ENCODE measurements around the gene HRG. TPM values are rescaled to one million over a fixed set of nuclear protein-coding genes. Genes with fewer than 3 reads are reported as not detected.
"Not testable (repeated sequence)": the region's sequence is repeated elsewhere in the genome, so short reads cannot be mapped to it uniquely, and the experiment has no call there.

Gene HRG
- total and polyA plus RNA-seq, 8 donors = not detected

DNA sequence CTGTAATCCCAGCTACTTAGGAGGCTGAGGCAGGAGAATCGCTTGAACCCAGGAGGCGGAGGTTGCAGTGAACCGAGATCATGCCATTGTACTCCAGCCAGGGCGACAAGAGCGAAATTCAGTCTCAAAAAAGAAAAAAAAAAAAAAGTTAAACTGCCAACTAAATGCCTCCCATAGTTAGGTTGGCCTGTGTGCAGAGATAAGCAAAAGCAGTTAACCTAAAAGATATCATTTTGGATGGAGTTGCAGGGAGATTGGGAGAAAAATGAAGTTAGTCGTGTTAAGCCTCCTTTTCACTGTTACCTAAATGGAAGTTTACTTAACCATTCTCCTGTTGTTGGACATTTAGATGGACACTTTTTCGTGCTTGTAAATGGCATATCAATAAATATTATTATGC is 37.1 kb upstream of the HRG start:
- DNase-seq = no peak
- TF ChIP-seq POLR2AphosphoS5 (IDR thresholded peaks at IDR 0.05) = no peak
- TF ChIP-seq POLR2A (IDR thresholded peaks at IDR 0.05) = no peak
- no peak for TF ChIP-seq EP300 (IDR thresholded peaks at IDR 0.05)
- TF ChIP-seq, protein P1, sequence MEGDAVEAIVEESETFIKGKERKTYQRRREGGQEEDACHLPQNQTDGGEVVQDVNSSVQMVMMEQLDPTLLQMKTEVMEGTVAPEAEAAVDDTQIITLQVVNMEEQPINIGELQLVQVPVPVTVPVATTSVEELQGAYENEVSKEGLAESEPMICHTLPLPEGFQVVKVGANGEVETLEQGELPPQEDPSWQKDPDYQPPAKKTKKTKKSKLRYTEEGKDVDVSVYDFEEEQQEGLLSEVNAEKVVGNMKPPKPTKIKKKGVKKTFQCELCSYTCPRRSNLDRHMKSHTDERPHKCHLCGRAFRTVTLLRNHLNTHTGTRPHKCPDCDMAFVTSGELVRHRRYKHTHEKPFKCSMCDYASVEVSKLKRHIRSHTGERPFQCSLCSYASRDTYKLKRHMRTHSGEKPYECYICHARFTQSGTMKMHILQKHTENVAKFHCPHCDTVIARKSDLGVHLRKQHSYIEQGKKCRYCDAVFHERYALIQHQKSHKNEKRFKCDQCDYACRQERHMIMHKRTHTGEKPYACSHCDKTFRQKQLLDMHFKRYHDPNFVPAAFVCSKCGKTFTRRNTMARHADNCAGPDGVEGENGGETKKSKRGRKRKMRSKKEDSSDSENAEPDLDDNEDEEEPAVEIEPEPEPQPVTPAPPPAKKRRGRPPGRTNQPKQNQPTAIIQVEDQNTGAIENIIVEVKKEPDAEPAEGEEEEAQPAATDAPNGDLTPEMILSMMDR (IDR thresholded peaks at IDR 0.05) = no peak
- no peaks in the 10 kb centered on the region for H3K9me3 ChIP-seq
- intact Hi-C loops (cut with DNase I; ENCODE audit: low total_unique reads) = no loop called here
- H3K27me3 ChIP-seq = peaks cover 0 to 9% (median 0%) of the 10 kb centered on the region in 3 donors
- WGBS, 5 donors = 39 to 78% (median 51%) methylated on average over 7 of the region's 7 CpGs
- no peaks in the 10 kb centered on the region for H3K4me1 ChIP-seq
- no peak overlapping the region for H3K27ac ChIP-seq
- no peak overlapping the region for H3K4me3 ChIP-seq
- no peaks in the 10 kb centered on the region for H3K36me3 ChIP-seq

DNA sequence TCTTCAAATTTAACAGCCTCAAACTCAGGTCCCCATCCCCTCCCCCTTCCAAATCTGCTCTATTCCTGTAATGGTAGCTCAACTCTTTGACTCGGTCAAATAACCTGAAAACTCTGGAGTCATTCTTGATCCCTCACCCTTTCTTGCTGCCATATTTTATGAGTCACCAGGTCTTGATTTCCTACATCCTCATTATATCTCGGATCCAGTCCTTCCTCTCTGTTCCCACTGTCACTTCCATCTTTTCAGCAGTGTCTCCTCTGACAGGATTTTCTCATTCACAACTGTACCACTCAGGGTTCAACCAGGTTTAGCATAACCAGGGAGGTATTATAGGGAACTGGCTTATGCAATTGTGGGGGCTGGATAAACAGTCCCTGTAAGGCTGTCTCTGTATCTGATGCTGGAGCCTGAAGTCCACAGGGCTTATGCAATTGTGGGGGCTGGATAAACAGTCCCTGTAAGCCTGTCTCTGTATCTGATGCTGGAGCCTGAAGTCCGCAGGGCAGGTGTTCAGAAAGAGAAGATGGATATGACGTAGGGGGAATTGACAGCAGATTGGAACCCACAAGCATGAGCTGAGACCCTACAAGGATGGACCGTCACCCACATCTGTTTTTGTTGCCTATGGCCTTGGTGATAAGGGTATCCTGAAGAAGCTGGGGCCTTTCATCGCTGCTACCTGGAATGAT is 34.7 kb upstream of the HRG start:
- H3K36me3 ChIP-seq = no peaks in the 10 kb centered on the region

DNA sequence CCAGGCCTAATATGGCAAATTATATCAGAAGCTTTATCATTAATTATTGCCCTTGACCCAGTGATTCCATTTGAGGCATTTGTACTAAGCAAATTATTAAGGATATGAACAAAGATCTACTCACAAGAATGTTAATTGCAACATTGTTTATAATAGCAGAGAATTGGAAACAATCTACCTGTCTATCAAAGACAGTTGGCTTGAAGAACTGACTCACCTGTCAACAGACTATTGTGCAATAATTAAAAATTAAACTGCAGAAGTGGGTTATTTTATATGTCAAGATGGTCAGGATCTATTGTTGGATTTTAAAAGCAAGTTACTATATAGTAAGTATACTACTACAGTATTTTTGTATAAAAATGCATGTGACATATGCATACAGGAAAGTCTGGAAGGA is 32.3 kb upstream of the HRG start:
- intact Hi-C loops (cut with DNase I; ENCODE audit: low total_unique reads) = no loop called here
- Histone ChIP-seq H3K9me3 (no peaks in the 10 kb centered on the region), H3K27me3 (peaks cover 0 to 4% (median 0%) of the 10 kb centered on the region in 3 donors), H3K36me3 (no peaks in the 10 kb centered on the region), H3K27ac (no peak overlapping the region), H3K4me1 (no peaks in the 10 kb centered on the region), H3K4me3 (no peak overlapping the region)
- TF ChIP-seq POLR2AphosphoS5 (IDR thresholded peaks at IDR 0.05) = no peak
- no peak for TF ChIP-seq POLR2A (IDR thresholded peaks at IDR 0.05)
- no peak for TF ChIP-seq EP300 (IDR thresholded peaks at IDR 0.05)
- TF ChIP-seq, protein P1 (IDR thresholded peaks at IDR 0.05) = no peak
- no peak for DNase-seq

More for the DNA sequence above, 34.7 kb upstream of the HRG start:
- TF ChIP-seq EP300 (IDR thresholded peaks at IDR 0.05) (no peak), POLR2AphosphoS5 (IDR thresholded peaks at IDR 0.05) (no peak), POLR2A (IDR thresholded peaks at IDR 0.05) (no peak)
- TF ChIP-seq, protein P1 (IDR thresholded peaks at IDR 0.05) = no peak
- Histone ChIP-seq H3K4me1 (no peaks in the 10 kb centered on the region), H3K9me3 (no peaks in the 10 kb centered on the region), H3K4me3 (no peak overlapping the region), H3K27ac (no peak overlapping the region), H3K27me3 (peaks cover 0 to 13% (median 0%) of the 10 kb centered on the region in 3 donors)
- intact Hi-C loops (cut with DNase I; ENCODE audit: low total_unique reads) = no loop called here
- 68 to 86% (median 73%) methylated on average over 6 of the region's 6 CpGs for WGBS, 5 donors
- DNase-seq = no peak

DNA sequence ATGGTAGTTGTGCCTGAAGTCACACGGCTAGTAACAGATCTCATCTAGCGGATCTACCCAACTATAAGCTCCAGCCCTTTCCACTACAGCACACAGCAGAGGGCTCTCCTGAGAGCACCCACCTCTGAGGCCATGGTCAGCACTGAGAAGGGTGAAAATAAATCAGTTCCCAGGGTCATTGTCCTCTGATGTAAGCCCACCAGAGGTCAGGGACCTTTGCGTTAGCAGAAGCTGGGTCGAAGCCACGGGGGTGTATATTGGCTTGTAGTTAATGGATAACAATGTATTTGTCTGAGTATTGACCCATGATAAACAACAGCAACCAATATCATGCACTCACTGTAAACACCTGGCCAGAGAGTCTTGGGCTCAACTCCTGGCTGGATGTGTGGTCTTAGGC is 31.6 kb upstream of the HRG start:
- H3K27ac ChIP-seq; H3K27me3 ChIP-seq; DNase-seq; H3K4me3 ChIP-seq; H3K4me1 ChIP-seq; H3K9me3 ChIP-seq; intact Hi-C loops (cut with DNase I; ENCODE audit: low total_unique reads); H3K36me3 ChIP-seq: not testable (repeated sequence)
- WGBS, 5 donors = 65 to 71% (median 69%) methylated on average over 5 of the region's 5 CpGs

DNA sequence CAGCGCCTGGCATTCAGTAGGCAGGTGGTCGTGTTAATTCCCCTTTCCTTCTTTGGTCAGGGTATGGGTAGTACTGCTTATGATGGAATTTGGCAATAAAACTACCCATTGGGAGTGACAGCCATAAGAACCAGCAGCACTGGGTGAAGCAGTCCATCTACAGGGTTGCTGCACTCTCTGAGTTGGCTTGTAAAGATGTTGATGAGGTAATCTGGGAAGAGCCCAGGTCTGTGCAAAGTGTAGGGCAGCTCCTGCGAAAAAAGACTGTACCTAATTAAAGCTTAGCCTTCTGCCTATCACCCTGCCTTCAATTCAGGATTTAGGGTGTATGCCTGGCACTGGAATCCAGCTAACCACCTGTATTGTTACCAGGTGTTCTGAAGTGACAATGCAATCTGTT is 30.3 kb upstream of the HRG start:
- no peaks in the 10 kb centered on the region for H3K4me1 ChIP-seq
- intact Hi-C loops (cut with DNase I; ENCODE audit: low total_unique reads) = no loop called here
- no peak overlapping the region for H3K27ac ChIP-seq

More for the DNA sequence above, 30.3 kb upstream of the HRG start:
- TF ChIP-seq, protein P1 (IDR thresholded peaks at IDR 0.05) = no peak
- no peak overlapping the region for H3K4me3 ChIP-seq
- 78 to 91% (median 86%) methylated on average over 3 of the region's 3 CpGs for WGBS, 5 donors
- DNase-seq = no peak
- peaks cover 0 to 8% (median 0%) of the 10 kb centered on the region in 3 donors for H3K27me3 ChIP-seq
- H3K9me3 ChIP-seq = no peaks in the 10 kb centered on the region
- H3K36me3 ChIP-seq = no peaks in the 10 kb centered on the region
